ENCODE results near the gene ADAM8. TPM values are rescaled to one million over a fixed set of nuclear protein-coding genes. Genes with fewer than 3 reads are reported as not detected.
"Not testable (repeated sequence)": the region's sequence is repeated elsewhere in the genome, so short reads cannot be mapped to it uniquely, and the experiment has no call there.

The ADAM8 gene
- total and polyA plus RNA-seq, 4 donors: 1.0 to 17.0 (median 6.3) TPM

GRCh38 chr10:133237588-133238465, 38.8 kb downstream of the ADAM8 start, which contains the start of gene VENTX:
Gene VENTX, plus strand, starts transcription at chr10:133237855. Its CDS starts 60 bp downstream, at chr10:133237915.
- intact Hi-C loops (cut with DNase I): no loop called here
- H3K4me1 ChIP-seq (ENCODE audit: control insufficient read depth in 1 of 2, insufficient read depth in 2 of 2, low read length in 2 of 2): no peaks in the 10 kb centered on the region
- no peak within 1 kb of the TSS for H3K4me3 ChIP-seq (ENCODE audit: low read length in 2 of 2)
- H3K9me3 ChIP-seq (ENCODE audit: control insufficient read depth, low read length): no peaks in the 10 kb centered on the region
- H3K36me3 ChIP-seq (ENCODE audit: control insufficient read depth in 1 of 2, insufficient read depth in 2 of 2, low read length in 1 of 2): no peaks in the 10 kb centered on the region
- ATAC-seq (ENCODE audit: low FRiP score) (no peak), DNase-seq (no peak)
- no peaks in the 10 kb centered on the region for H3K27me3 ChIP-seq (ENCODE audit: control insufficient read depth in 1 of 2, insufficient read depth in 2 of 2, low read length in 1 of 2)
- 2 to 5% methylated on average over 58 to 60 of the region's 60 CpGs for WGBS, 2 donors
- no peak within 1 kb of the TSS for H3K27ac ChIP-seq (ENCODE audit: low read depth in 1 of 2, low read length in 2 of 2)

GRCh38 chr10:133237241-133237587, 39.5 kb downstream of the ADAM8 start:
- Histone ChIP-seq H3K36me3 (ENCODE audit: control insufficient read depth in 1 of 2, insufficient read depth in 2 of 2, low read length in 1 of 2) (no peaks in the 10 kb centered on the region), H3K27ac (ENCODE audit: low read depth in 1 of 2, low read length in 2 of 2) (no peak overlapping the region), H3K4me1 (ENCODE audit: control insufficient read depth in 1 of 2, insufficient read depth in 2 of 2, low read length in 2 of 2) (no peaks in the 10 kb centered on the region), H3K4me3 (ENCODE audit: low read length in 2 of 2) (no peak overlapping the region), H3K9me3 (ENCODE audit: control insufficient read depth, low read length) (no peaks in the 10 kb centered on the region), H3K27me3 (ENCODE audit: control insufficient read depth in 1 of 2, insufficient read depth in 2 of 2, low read length in 1 of 2) (no peaks in the 10 kb centered on the region)
- no peak for DNase-seq
- WGBS, 2 donors: 2% methylated on average over 25 to 32 of the region's 32 CpGs
- ATAC-seq (ENCODE audit: low FRiP score): peak; percentile 15
- intact Hi-C loops (cut with DNase I): no loop called here

GRCh38 chr10:133236401-133237240, 40.0 kb downstream of the ADAM8 start:
- H3K9me3 ChIP-seq (ENCODE audit: control insufficient read depth, low read length): no peaks in the 10 kb centered on the region
- H3K36me3 ChIP-seq (ENCODE audit: control insufficient read depth in 1 of 2, insufficient read depth in 2 of 2, low read length in 1 of 2): no peaks in the 10 kb centered on the region
- DNase-seq: no peak
- H3K4me1 ChIP-seq (ENCODE audit: control insufficient read depth in 1 of 2, insufficient read depth in 2 of 2, low read length in 2 of 2): no peaks in the 10 kb centered on the region
- intact Hi-C loops (cut with DNase I): no loop called here
- no peak overlapping the region for H3K27ac ChIP-seq (ENCODE audit: low read depth in 1 of 2, low read length in 2 of 2)
- ATAC-seq (ENCODE audit: low FRiP score): no peak
- no peaks in the 10 kb centered on the region for H3K27me3 ChIP-seq (ENCODE audit: control insufficient read depth in 1 of 2, insufficient read depth in 2 of 2, low read length in 1 of 2)
- WGBS, 2 donors: 1% methylated on average over 82 to 103 of the region's 103 CpGs
- no peak overlapping the region for H3K4me3 ChIP-seq (ENCODE audit: low read length in 2 of 2)

GRCh38 chr10:133235932-133236331, 40.7 kb downstream of the ADAM8 start:
- Histone ChIP-seq H3K27me3 (ENCODE audit: control insufficient read depth in 1 of 2, insufficient read depth in 2 of 2, low read length in 1 of 2) (no peaks in the 10 kb centered on the region), H3K27ac (ENCODE audit: low read depth in 1 of 2, low read length in 2 of 2) (no peak overlapping the region), H3K9me3 (ENCODE audit: control insufficient read depth, low read length) (no peaks in the 10 kb centered on the region), H3K36me3 (ENCODE audit: control insufficient read depth in 1 of 2, insufficient read depth in 2 of 2, low read length in 1 of 2) (no peaks in the 10 kb centered on the region), H3K4me3 (ENCODE audit: low read length in 2 of 2) (no peak overlapping the region), H3K4me1 (ENCODE audit: control insufficient read depth in 1 of 2, insufficient read depth in 2 of 2, low read length in 2 of 2) (no peaks in the 10 kb centered on the region)
- WGBS, 2 donors: 2 to 3% methylated on average over 16 to 18 of the region's 18 CpGs
- ATAC-seq (ENCODE audit: low FRiP score) (no peak), DNase-seq (no peak)
- intact Hi-C loops (cut with DNase I): no loop called here

GRCh38 chr10:133235265-133235855, 41.3 kb downstream of the ADAM8 start:
- WGBS, 2 donors: 3% methylated on average over 42 to 48 of the region's 48 CpGs
- Histone ChIP-seq H3K4me1 (ENCODE audit: control insufficient read depth in 1 of 2, insufficient read depth in 2 of 2, low read length in 2 of 2) (no peaks in the 10 kb centered on the region), H3K36me3 (ENCODE audit: control insufficient read depth in 1 of 2, insufficient read depth in 2 of 2, low read length in 1 of 2) (no peaks in the 10 kb centered on the region), H3K9me3 (ENCODE audit: control insufficient read depth, low read length) (no peaks in the 10 kb centered on the region), H3K27me3 (ENCODE audit: control insufficient read depth in 1 of 2, insufficient read depth in 2 of 2, low read length in 1 of 2) (no peaks in the 10 kb centered on the region), H3K4me3 (ENCODE audit: low read length in 2 of 2) (no peak overlapping the region), H3K27ac (ENCODE audit: low read depth in 1 of 2, low read length in 2 of 2) (no peak overlapping the region)
- no peak for ATAC-seq (ENCODE audit: low FRiP score)
- DNase-seq: peak in 1 of 2 donors; percentile 71
- intact Hi-C loops (cut with DNase I): no loop called here

- H3K27me3 ChIP-seq (ENCODE audit: control insufficient read depth in 1 of 2, insufficient read depth in 2 of 2, low read length in 1 of 2); H3K9me3 ChIP-seq (ENCODE audit: control insufficient read depth, low read length); H3K36me3 ChIP-seq (ENCODE audit: control insufficient read depth in 1 of 2, insufficient read depth in 2 of 2, low read length in 1 of 2); H3K4me3 ChIP-seq (ENCODE audit: low read length in 2 of 2); intact Hi-C loops (cut with DNase I); ATAC-seq (ENCODE audit: low FRiP score); DNase-seq; H3K4me1 ChIP-seq (ENCODE audit: control insufficient read depth in 1 of 2, insufficient read depth in 2 of 2, low read length in 2 of 2); H3K27ac ChIP-seq (ENCODE audit: low read depth in 1 of 2, low read length in 2 of 2): not testable (repeated sequence)
- 57 to 61% methylated on average over 8 of the region's 10 CpGs for WGBS, 2 donors
Measured at GRCh38 chr10:133234796-133235195, 41.9 kb downstream of the ADAM8 start.

GRCh38 chr10:133231946-133232574, 44.6 kb downstream of the ADAM8 start:
- Histone ChIP-seq H3K36me3 (ENCODE audit: control insufficient read depth in 1 of 2, insufficient read depth in 2 of 2, low read length in 1 of 2) (no peaks in the 10 kb centered on the region), H3K27me3 (ENCODE audit: control insufficient read depth in 1 of 2, insufficient read depth in 2 of 2, low read length in 1 of 2) (no peaks in the 10 kb centered on the region), H3K4me1 (ENCODE audit: control insufficient read depth in 1 of 2, insufficient read depth in 2 of 2, low read length in 2 of 2) (no peaks in the 10 kb centered on the region), H3K9me3 (ENCODE audit: control insufficient read depth, low read length) (no peaks in the 10 kb centered on the region), H3K4me3 (ENCODE audit: low read length in 2 of 2) (no peak overlapping the region), H3K27ac (ENCODE audit: low read depth in 1 of 2, low read length in 2 of 2) (no peak overlapping the region)
- WGBS, 2 donors: 43 to 47% methylated on average over 11 of the region's 11 CpGs
- intact Hi-C loops (cut with DNase I): no loop called here
- DNase-seq: no peak
- ATAC-seq (ENCODE audit: low FRiP score): no peak

- no peaks in the 10 kb centered on the region for H3K27me3 ChIP-seq (ENCODE audit: control insufficient read depth in 1 of 2, insufficient read depth in 2 of 2, low read length in 1 of 2)
- DNase-seq: no peak
- no peaks in the 10 kb centered on the region for H3K36me3 ChIP-seq (ENCODE audit: control insufficient read depth in 1 of 2, insufficient read depth in 2 of 2, low read length in 1 of 2)
- WGBS, 2 donors: 18 to 24% methylated on average over 41 to 44 of the region's 44 CpGs
- ATAC-seq (ENCODE audit: low FRiP score): no peak
- intact Hi-C loops (cut with DNase I): no loop called here
- no peak overlapping the region for H3K27ac ChIP-seq (ENCODE audit: low read depth in 1 of 2, low read length in 2 of 2)
- no peak overlapping the region for H3K4me3 ChIP-seq (ENCODE audit: low read length in 2 of 2)
- H3K9me3 ChIP-seq (ENCODE audit: control insufficient read depth, low read length): no peaks in the 10 kb centered on the region
- no peaks in the 10 kb centered on the region for H3K4me1 ChIP-seq (ENCODE audit: control insufficient read depth in 1 of 2, insufficient read depth in 2 of 2, low read length in 2 of 2)
Measured at GRCh38 chr10:133231244-133231945, 45.3 kb downstream of the ADAM8 start.

Measured in aorta (tissue), 5 donors.